Brain microvascular endothelial cell (primary cell): ENCODE data around the gene ZNF442.
"Not testable (repeated sequence)": the region's sequence is repeated elsewhere in the genome, so short reads cannot be mapped to it uniquely, and the experiment has no call there.

Experiments
- DNase-seq: peaks from one replicate; pipeline ENCODE4 v3.0.0-alpha.2; 2020
- H3K27ac ChIP-seq: fragments of 250-450 bp; sonication (Bioruptor Pico); 2 replicates; pipeline ENCODE4 v1.5.1; 2020; ENCODE audit warnings: mild to moderate bottlenecking, moderate library complexity
- H3K27me3 ChIP-seq: fragments of 250-450 bp; sonication (Bioruptor Pico); replicated peaks from 2 replicates; pipeline ENCODE4 v1.5.1; 2020; ENCODE audit warnings: mild to moderate bottlenecking
- H3K36me3 ChIP-seq: fragments of 250-450 bp; sonication (Bioruptor Pico); replicated peaks from 2 replicates; pipeline ENCODE4 v1.5.1; 2020; ENCODE audit warnings: mild to moderate bottlenecking
- H3K4me3 ChIP-seq: 2 replicates; pipeline ENCODE4 v1.5.1; 2011; ENCODE audit warnings: low read depth, mild to moderate bottlenecking, control low read depth, low read length, moderate library complexity
- in situ Hi-C: cut with HindIII; loops from 2 replicates; pipeline ENCODE4 v1.10.0; 2017; ENCODE audit warnings: low sequenced_read_pairs, low pct_ligation_motif_present
- TF ChIP-seq, protein P1 (sequence below): IDR thresholded peaks from 2 replicates; pipeline ENCODE4 v1.5.1; 2011; ENCODE audit warnings: low read depth, mild to moderate bottlenecking, moderate library complexity, low read length, control low read depth, inconsistent platforms; ENCODE audit errors: missing control alignments

The ZNF442 gene

GRCh38 chr19:12380444-12380737 lies 14.9 kb upstream of the ZNF442 start:
- in situ Hi-C loops = no loop called here
- H3K27ac ChIP-seq = no peak overlapping the region
- no peaks in the 10 kb centered on the region for H3K27me3 ChIP-seq
- no peak for DNase-seq
- TF ChIP-seq, protein P1, sequence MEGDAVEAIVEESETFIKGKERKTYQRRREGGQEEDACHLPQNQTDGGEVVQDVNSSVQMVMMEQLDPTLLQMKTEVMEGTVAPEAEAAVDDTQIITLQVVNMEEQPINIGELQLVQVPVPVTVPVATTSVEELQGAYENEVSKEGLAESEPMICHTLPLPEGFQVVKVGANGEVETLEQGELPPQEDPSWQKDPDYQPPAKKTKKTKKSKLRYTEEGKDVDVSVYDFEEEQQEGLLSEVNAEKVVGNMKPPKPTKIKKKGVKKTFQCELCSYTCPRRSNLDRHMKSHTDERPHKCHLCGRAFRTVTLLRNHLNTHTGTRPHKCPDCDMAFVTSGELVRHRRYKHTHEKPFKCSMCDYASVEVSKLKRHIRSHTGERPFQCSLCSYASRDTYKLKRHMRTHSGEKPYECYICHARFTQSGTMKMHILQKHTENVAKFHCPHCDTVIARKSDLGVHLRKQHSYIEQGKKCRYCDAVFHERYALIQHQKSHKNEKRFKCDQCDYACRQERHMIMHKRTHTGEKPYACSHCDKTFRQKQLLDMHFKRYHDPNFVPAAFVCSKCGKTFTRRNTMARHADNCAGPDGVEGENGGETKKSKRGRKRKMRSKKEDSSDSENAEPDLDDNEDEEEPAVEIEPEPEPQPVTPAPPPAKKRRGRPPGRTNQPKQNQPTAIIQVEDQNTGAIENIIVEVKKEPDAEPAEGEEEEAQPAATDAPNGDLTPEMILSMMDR = no peak
- no peak overlapping the region for H3K4me3 ChIP-seq
- no peaks in the 10 kb centered on the region for H3K36me3 ChIP-seq

DNA sequence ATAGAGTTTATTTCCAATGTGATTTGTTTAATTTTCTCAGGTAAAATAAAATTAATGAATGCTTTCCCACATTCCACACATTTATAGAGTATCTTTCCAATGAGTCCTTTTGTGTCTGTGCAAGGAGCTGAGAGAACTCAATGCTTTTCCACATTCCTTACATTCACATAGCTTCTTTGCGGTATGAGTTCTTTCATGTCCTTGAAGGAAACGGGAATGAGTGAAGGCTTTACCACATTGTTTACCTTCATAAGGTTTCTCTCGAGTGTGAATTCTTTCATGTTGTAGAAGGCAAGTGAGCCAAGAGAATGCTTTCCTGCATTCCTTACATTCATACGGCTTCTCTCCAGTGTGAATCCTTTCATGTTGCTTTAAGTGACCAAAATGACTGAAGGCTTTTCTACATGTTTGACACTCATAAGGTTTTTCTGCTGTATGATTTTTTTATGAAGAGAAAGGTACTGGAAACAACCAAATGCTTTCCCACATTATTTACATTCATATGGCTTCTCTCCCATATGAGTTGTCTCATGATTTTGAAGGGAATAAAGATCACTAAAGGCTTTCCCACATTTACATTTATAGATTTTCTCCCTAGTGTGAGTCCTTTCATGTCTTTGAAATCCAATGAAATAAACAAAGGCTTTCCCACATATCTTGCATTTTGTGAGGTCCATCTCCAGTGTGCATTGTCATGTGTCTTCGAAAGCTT lies 14.4 kb upstream of the ZNF442 start:
- DNase-seq = no peak
- no peaks in the 10 kb centered on the region for H3K27me3 ChIP-seq

GRCh38 chr19:12374026-12374425 lies 8.5 kb upstream of the ZNF442 start:
- TF ChIP-seq, protein P1 = no peak
- in situ Hi-C loops = no loop called here
- H3K4me3 ChIP-seq = no peak overlapping the region
- no peaks in the 10 kb centered on the region for H3K36me3 ChIP-seq
- no peak overlapping the region for H3K27ac ChIP-seq
- no peak for DNase-seq
- no peaks in the 10 kb centered on the region for H3K27me3 ChIP-seq

More for the DNA sequence above, 14.4 kb upstream of the ZNF442 start:
- H3K36me3 ChIP-seq = no peaks in the 10 kb centered on the region
- no peak overlapping the region for H3K27ac ChIP-seq
- TF ChIP-seq, protein P1 = no peak
- in situ Hi-C loops = no loop called here
- H3K4me3 ChIP-seq = no peak overlapping the region

DNA sequence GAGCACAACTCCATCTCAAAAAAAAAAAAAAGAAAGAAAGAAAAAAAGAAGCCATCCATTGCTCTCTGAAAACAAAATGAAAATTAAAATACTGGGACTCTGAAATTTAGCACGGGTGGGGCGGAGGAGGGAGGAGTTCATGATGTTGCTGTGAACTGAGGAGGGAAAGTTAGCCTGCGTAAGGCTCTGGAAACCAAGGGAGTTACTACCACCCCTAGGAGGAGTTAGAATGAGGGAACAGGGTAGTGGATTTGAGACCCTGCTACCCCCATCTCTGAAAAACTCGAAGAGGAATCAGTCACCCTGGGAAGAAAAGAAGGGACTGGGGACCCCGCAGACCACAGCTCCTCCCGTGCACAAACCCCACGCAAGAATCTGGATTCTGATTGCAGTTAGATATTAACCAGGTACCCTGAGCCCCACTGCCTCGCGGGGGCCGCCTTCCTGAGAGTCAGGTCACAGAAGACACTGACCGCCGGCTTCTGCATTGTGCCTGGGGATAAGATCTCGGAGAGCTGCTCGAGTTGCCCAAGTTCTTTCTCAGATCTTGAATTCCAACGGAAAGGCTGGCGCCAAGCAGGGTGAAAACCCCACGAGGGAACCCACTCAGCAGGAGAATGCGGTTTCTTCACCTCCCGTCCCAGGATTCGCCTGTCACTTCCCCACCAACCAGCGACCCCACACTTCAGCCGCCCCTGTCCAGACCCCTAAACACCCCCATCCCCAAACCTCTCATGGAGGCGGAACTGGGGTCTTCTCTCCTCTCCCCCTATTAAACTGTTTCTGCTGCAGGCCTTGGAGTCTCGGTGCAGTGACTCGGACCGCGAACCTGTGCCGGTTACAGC lies 870 bp downstream of the ZNF442 start:
- TF ChIP-seq, protein P1 = no peak
- no peaks in the 10 kb centered on the region for H3K36me3 ChIP-seq
- DNase-seq = peak; percentile 12
- no peaks in the 10 kb centered on the region for H3K27me3 ChIP-seq
- in situ Hi-C loops = no loop called here
- no peak overlapping the region for H3K27ac ChIP-seq
- peak overlapping the region; percentile 74 for H3K4me3 ChIP-seq

DNA sequence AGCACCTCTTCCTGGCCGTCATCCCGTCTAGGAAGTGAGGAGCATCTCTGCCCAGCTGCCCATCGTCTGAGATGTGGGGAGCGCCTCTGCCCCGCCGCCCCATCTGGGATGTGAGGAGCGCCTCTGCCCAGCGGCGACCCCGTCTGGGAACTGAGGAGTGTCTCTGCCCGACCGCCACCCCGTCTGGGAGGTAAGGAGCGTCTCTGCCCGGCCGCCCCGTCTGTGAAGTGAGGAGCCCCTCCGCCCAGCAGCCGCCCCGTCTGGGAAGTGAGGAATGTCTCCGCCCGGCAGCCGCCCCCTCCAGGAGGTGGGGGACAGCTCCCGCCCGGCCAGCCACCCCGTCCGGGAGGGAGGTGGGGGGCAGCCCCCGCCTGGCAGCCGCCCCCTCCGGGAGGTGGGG lies 3.2 kb downstream of the ZNF442 start:
- H3K4me3 ChIP-seq, in situ Hi-C loops: not testable (repeated sequence)

DNA sequence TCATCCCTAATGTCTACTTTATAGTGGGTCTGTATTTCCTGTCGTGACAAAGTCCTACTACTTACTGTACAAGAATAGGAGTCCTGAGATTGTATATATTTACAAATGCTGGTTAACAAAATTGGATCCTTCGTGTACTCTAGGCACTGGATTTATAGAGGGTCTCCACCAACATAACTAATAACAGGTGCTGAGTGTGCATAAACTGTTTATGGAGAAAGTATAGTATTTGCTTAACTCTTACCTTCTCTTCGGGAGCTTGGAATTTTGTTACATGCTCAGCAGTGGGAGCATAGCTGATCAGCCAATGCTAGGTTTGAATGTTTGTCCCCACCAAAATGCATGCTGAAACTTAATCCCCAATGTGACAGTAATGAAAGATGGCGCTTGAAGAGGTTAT lies 12.1 kb downstream of the ZNF442 start:
- no peak overlapping the region for H3K4me3 ChIP-seq
- H3K27ac ChIP-seq = no peak overlapping the region
- TF ChIP-seq, protein P1 = no peak
- H3K27me3 ChIP-seq = no peaks in the 10 kb centered on the region
- in situ Hi-C loops = no loop called here
- DNase-seq = no peak
- peaks cover 2% of the 10 kb centered on the region for H3K36me3 ChIP-seq

More for the DNA sequence above, 3.2 kb downstream of the ZNF442 start:
- H3K27me3 ChIP-seq, H3K36me3 ChIP-seq, DNase-seq, H3K27ac ChIP-seq: not testable (repeated sequence)
